Kidney (tissue), 14 donors: Measurements from ENCODE around the gene TUBB4A. TPM values are rescaled to one million over a fixed set of nuclear protein-coding genes. Genes with fewer than 3 reads are reported as not detected.
A peak's percentile ranks its signal among the peaks of the same experiment; 100 is the strongest.

Experiments used
- DNase-seq, 5 donors: peaks; one replicate each; pipeline ENCODE4 v3.0.0-alpha.2; 2013 to 2020
- FAIRE-seq: peaks from 2 replicates; lab custom pipeline; 2012; peaks lifted over from hg19 to GRCh38; lab: Jason Lieb, UNC
- H3K27ac ChIP-seq, 2 donors: one replicate each; pipeline ENCODE4 v1.7.0; 2013; ENCODE audit warnings: low read depth in 2 of 2, low read length in 2 of 2, inconsistent platforms in 1 of 2
- H3K27me3 ChIP-seq: one replicate; pipeline ENCODE4 v1.7.1; 2013; ENCODE audit warnings: low read length, inconsistent platforms; ENCODE audit not compliant: control insufficient read depth, insufficient read depth
- H3K36me3 ChIP-seq, 3 donors: one replicate each; pipeline versions ENCODE4 v1.7.0 to v1.7.1; 2013; ENCODE audit warnings: low read length in 3 of 3, control low read depth in 1 of 3, inconsistent platforms in 1 of 3; ENCODE audit not compliant: insufficient read depth in 3 of 3, control insufficient read depth in 2 of 3
- H3K4me1 ChIP-seq, 3 donors: one replicate each; pipeline versions ENCODE4 v1.7.0 to v1.7.1; 2013; ENCODE audit warnings: low read length in 3 of 3, inconsistent platforms in 1 of 3, low read depth in 1 of 3; ENCODE audit not compliant: control insufficient read depth in 2 of 3, insufficient read depth in 2 of 3
- H3K4me3 ChIP-seq, 3 donors: one replicate each; pipeline versions ENCODE4 v1.7.0 to v1.8.1; 2013; ENCODE audit warnings: low read length in 3 of 3, control low read depth in 1 of 3, inconsistent platforms in 1 of 3
- H3K9ac ChIP-seq, 3 donors: one replicate each; pipeline versions ENCODE4 v1.7.0 to v1.7.1; 2013; ENCODE audit warnings: low read length in 3 of 3, control low read depth in 1 of 3, inconsistent platforms in 1 of 3
- H3K9me3 ChIP-seq, 3 donors: one replicate each; pipeline versions ENCODE4 v1.7.0 to v1.7.1; 2013; ENCODE audit warnings: low read length in 3 of 3, control low read depth in 1 of 3, inconsistent platforms in 1 of 3; ENCODE audit not compliant: control insufficient read depth in 2 of 3, insufficient read depth in 1 of 3
- CTCF ChIP-seq: IDR thresholded peaks from 3 replicates; pipeline ENCODE4 v1.5.1; 2012; ENCODE audit warnings: mild to moderate bottlenecking, moderate library complexity, borderline replicate concordance; ENCODE audit not compliant: insufficient read depth; ENCODE audit errors: extremely low read depth
- intact Hi-C: fragments of 100-400 bp; cut with DNase I; formaldehyde crosslinking; loops from one replicate; pipeline ENCODE4 v1.11.1; 2022
- polyA plus RNA-seq: library from polyadenylated mRNA; stranded (reverse); fragments of 350-450 nt; fragmentation: Illumina TruSeq; extraction: RNeasy Lipid Tissue Mini Kit (QIAGEN cat#74804); gene quantifications from one replicate; pipeline ENCODE4 v1.2.3, GENCODE V29; 2014; ENCODE audit warnings: low read depth, low replicate concordance; ENCODE audit not compliant: insufficient read depth
- total RNA-seq: library from RNA; stranded (reverse); fragmentation: NEBNext Ultra II Directional; extraction: Animal tissue kit (Norgen Biotek cat#: 25700); gene quantifications from one replicate; pipeline ENCODE4 v1.2.1, GENCODE V29; 2021
- donor health status: control.
- donor health status: control.
- donor health status: control.
- donor health status: control.
- donor health status: control.
- donor health status: DM: yes; HTN: yes; CAD: no.
- donor health status: Normal renal cell carcinoma (clear cell type).

Gene TUBB4A
- total and polyA plus RNA-seq, 2 donors from 2014 or later: 4.4 to 11.3 TPM

GRCh38 chr19:6481541-6482342 lies 20.4 kb downstream of the TUBB4A start, which contains the start of gene DENND1C:
TSS of gene DENND1C (minus strand) at chr19:6481787. CDS start at chr19:6481695, 92 bp downstream.
- H3K27ac ChIP-seq: no peak within 1 kb of the TSS

GRCh38 chr19:6480848-6481415 lies 21.2 kb downstream of the TUBB4A start:
- Histone ChIP-seq H3K9me3 (no peaks in the 10 kb centered on the region), H3K9ac (no peak overlapping the region), H3K27me3 (peaks cover 1% of the 10 kb centered on the region), H3K4me3 (no peak overlapping the region), H3K27ac (no peak overlapping the region), H3K4me1 (peaks cover 0 to 3% (median 0%) of the 10 kb centered on the region in 3 donors), H3K36me3 (no peaks in the 10 kb centered on the region)
- no peak for TF ChIP-seq CTCF
- intact Hi-C loops: no loop called here
- DNase-seq (no peak), FAIRE-seq (no peak)

More at GRCh38 chr19:6481541-6482342, 20.4 kb downstream of the TUBB4A start, which contains the start of gene DENND1C:
- Histone ChIP-seq H3K4me1 (no peaks in the 10 kb centered on the region), H3K36me3 (no peaks in the 10 kb centered on the region), H3K9me3 (no peaks in the 10 kb centered on the region), H3K9ac (no peak within 1 kb of the TSS), H3K4me3 (no peak within 1 kb of the TSS), H3K27me3 (no peaks in the 10 kb centered on the region)
- intact Hi-C loops: no loop called here
- peak in 3 of 5 donors; percentile 32 to 80 (median 40) for DNase-seq
- TF ChIP-seq CTCF: peak; percentile 28
- no peak for FAIRE-seq

GRCh38 chr19:6479836-6480398 lies 22.2 kb downstream of the TUBB4A start:
- no peaks in the 10 kb centered on the region for H3K36me3 ChIP-seq
- no peak for FAIRE-seq
- intact Hi-C loops: no loop called here

More at GRCh38 chr19:6479836-6480398, 22.2 kb downstream of the TUBB4A start:
- Histone ChIP-seq H3K4me3 (no peak overlapping the region), H3K9ac (no peak overlapping the region), H3K4me1 (peaks cover 0 to 4% (median 0%) of the 10 kb centered on the region in 3 donors), H3K9me3 (no peaks in the 10 kb centered on the region), H3K27ac (no peak overlapping the region), H3K27me3 (peaks cover 2% of the 10 kb centered on the region)
- DNase-seq: no peak
- no peak for TF ChIP-seq CTCF
